Femur (tissue), 1 donor: Measurements from ENCODE around the gene RIPOR3.

Experiments used
- DNase-seq: peaks from one replicate; pipeline ENCODE4 v3.0.0-alpha.2; 2017

RIPOR3 gene, protein sequence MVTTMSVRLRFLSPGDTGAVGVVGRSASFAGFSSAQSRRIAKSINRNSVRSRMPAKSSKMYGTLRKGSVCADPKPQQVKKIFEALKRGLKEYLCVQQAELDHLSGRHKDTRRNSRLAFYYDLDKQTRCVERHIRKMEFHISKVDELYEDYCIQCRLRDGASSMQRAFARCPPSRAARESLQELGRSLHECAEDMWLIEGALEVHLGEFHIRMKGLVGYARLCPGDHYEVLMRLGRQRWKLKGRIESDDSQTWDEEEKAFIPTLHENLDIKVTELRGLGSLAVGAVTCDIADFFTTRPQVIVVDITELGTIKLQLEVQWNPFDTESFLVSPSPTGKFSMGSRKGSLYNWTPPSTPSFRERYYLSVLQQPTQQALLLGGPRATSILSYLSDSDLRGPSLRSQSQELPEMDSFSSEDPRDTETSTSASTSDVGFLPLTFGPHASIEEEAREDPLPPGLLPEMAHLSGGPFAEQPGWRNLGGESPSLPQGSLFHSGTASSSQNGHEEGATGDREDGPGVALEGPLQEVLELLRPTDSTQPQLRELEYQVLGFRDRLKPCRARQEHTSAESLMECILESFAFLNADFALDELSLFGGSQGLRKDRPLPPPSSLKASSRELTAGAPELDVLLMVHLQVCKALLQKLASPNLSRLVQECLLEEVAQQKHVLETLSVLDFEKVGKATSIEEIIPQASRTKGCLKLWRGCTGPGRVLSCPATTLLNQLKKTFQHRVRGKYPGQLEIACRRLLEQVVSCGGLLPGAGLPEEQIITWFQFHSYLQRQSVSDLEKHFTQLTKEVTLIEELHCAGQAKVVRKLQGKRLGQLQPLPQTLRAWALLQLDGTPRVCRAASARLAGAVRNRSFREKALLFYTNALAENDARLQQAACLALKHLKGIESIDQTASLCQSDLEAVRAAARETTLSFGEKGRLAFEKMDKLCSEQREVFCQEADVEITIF

DNA sequence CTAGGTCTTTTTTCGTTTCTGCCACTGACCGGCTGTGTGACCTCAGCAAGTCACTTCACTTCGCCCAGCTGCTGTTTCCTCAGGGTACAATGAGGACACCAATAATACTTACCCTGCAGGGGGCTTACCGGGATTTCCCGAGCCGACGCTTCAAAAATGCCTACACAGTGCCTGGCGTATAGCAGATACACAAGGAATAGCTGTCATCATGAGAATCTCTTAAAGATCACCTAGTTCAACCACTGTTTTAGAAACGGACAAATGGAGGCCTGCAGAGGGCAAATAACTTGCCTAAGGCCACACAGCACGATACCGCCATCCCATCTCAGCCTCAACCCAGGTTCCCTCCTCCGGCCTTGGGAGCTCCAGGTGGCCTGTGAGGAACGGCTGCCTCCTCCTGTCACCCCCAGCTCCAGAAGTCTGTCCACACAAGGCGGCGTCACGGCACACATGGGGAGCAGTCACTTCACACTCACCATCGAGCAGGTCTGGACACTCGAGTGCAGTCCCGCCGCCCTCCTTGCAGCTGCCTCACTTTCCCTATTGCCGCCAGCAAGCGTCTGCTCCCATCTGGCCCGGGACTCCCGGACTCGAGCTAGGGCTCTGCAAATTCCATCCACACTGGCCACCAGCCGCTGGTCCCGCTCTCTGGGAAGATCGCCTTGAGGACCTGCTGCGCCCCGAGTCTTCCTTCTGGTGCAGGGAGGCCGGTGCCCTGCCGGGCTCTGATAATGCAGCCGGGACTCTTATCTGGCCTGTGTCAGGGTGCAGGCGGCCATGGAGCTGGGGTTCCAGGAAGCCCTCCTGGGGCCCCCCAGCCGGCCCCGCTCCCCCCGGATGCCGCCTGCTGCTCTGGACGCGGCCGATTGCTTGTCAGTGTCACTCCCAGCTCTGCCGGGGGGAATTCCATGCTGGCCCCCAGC lies at the start of gene RIPOR3:
TSS of gene RIPOR3 (minus strand) at position 893 of the 923 bp plus-strand sequence. CDS start at position 479, 414 bp downstream.
- DNase-seq, result no peak

DNA sequence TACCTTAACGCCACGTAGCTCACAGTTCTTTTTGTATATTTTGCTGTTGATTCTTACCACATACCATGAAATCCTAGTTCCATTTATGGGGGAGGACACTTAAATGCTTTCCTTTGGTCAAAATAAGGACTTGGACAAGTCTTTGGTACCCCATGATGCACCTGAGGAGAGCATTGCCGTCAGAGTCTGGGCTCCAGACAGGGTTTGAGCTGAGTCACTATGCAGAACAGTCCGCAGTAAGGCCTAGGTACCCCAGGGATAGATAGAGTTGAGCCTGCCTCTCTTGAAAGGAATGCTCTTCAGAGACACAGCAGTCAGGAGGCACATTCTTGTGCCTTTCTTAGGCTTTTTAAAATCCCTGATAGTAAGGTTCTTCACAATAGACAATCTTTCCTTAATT lies 46.0 kb upstream of the RIPOR3 start:
- no peak for DNase-seq

DNA sequence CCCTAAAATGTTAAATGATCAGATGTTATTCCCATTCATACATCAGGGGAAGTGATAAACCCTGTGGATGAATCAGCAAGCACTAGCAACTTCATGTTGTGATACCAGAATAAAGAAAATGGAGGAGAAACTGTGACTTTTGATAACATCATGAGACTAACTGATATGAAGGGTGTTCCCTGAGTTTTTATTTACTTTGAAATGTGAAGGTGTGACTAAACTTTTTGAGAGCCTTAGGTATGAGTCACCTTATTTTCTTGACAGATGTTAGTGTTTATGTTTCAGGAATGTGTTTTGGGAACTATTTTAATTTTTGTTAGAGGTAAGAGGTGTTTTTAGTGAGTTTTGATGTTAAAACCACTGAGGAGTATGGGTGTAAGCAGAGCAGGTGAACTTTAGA lies 44.5 kb upstream of the RIPOR3 start:
- no peak for DNase-seq

DNA sequence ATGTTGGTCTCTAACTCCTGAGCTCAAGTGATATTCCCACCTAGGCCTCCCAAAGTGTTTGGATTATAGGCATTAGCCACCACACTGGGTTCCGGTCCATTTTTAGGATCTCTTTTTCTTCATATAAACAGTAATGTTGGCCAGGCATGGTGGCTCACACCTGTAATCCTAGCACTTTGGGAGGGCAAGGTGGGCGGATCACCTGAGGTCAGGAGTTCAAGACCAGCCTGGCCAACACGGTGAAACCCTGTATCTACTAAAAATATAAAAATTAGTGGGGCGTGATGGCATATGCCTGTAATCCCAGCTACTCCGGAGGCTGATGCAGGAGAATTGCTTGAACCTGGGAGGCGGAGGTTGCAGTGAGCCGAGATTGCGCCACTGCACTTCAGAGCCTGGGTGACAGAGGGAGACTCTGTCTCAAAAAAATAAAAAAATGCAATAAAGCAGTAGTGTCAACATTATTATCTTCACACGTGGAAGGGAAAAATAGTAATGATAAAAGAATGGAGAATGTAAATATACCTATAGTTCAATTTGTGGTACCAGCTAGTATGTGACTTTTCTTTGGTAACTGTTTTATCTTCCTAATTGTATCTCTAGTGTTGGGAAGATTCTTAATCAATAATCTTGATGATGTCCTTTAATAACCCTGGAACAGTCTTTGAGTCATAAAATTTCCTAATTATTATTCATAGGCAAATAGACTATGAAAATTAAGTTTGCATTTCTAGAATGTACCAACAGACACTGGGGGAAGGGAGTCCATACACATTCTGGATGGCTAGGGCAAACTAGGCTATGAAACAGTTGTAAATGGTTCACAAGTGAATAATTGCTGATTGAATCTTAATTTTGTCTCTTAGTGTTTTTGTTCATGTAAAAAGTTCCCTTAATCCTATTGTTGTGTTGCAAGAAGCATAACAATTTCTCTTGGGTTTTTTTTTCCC lies 43.7 kb upstream of the RIPOR3 start:
- DNase-seq, result no peak

DNA sequence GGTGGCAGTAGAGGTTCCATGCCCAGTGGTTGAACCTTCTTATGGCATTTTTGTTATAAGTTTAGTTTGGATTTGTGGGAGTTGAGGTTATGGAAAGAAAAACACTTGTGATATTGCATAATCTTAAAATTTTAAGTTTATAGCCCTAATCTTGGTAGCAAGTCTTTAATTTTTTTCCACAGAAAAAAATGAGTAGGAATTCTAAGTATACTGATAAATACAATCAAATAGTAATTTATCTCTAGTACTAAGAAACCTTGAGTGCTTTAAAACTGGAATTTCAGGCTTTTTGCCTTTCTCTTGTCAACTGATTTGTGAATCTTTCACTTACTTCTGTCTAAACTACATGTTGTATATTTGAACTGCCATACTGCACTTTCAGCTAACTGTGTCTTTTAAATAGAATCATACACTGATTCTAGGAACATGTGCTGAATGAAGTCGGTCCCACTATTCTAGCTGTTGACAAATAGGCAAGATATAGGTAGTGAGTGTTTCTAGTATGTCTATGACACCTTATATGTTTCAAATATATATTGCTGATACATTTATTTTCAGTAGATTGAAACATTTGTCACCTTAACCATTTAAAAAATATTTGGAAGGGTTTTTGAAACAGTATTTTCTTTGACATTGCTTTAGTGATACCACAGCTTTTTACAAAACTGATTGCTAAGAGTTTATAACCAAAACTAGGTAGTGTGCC lies 42.5 kb upstream of the RIPOR3 start:
- DNase-seq, result no peak

DNA sequence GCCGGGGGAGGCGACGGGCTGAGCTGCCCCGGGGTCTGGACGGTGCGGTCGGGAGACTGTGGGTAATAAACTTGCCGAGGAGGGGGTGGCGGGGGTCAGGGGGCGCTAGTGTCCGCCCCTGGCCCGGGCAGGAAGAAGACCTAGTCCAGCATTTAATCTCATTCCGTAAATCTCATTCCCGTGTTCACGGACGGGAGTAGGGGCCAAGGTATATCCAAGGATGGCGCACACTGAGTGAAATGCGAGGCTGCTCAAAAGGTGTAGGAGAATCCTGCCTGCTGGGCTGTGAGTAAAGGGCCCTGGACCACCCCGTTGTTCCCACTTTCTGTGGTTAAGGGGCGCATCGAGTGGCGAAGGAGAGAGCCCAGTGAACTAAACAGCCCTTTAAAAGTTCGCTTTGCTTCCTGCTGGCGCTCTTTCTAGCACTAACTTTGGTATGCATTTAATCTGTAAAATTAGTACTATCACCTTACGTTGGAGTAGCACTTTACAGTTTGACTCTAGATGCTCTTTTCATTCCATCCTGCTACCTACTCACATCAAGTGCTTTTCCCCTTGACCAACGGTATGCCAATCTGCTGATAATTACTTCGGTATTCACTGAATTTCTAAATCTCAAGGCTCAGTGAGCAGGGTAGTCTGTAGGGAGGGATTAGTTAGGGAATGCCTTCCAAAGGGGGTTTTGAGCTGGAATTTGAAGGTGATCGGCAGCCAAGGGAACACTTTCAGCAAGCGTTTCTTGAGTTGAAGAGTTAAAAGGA lies 40.8 kb upstream of the RIPOR3 start:
- no peak for DNase-seq

DNA sequence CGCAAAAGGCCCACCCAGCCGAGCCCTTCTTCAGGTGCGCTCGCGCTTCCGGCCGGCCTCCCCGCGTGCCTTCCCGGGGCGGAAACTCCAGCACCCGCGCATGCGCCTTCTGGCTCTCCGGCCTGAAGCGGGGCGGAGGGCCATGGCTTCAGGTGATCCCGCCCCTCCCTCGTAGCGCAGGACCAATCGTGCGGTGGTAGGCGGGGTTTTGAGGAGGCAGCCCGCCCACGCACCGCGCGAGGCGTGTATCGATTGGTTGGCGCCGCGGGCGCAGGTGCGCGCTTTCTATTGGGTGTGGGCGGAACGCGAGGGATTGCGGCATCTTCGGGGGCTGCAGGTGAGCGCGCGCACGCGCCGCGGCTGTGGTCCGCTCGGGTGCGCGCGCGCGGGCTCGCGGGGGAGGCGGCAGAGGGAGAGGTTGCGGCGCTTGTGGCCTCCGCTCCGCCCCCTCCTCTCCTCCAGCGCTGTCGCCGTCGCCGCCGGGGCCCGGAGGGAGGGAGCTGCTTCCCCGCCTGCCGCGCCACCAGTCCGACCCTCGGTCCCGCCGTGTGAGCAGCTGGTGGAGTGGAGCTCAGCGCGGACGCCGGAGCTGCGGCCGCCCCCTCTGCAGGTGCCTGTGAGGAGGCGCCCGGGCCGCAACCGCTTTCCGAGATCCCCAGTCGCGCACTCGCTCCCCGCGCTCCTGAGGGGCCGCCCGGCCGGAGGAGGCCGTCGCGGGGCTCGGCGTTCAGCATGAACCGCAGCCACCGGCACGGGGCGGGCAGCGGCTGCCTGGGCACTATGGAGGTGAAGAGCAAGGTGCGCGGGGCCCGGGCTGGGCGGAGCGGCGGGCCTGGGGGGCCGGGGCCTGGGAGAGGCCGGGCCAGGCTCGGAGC lies 40.0 kb upstream of the RIPOR3 start, which contains the start of gene PARD6B:
TSS of gene PARD6B (plus strand) at position 526 of the 875 bp plus-strand sequence. CDS start at position 733, 207 bp downstream.
- DNase-seq, result peak; percentile 96

DNA sequence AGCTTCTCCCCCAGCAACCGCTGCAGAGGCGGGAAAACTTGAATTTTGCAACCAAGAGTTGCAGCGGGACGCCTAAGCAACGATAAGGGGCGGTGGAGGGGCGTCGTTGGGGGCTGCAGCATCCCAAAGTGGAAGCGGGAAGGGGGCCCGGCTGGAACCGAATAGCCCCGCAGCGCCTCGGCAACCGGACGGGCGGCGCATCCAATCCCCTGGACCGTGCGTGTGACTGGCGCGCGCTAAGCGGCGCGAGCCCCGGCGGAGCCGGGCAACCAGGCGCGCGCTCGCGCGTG lies 39.4 kb upstream of the RIPOR3 start:
- no peak for DNase-seq

DNA sequence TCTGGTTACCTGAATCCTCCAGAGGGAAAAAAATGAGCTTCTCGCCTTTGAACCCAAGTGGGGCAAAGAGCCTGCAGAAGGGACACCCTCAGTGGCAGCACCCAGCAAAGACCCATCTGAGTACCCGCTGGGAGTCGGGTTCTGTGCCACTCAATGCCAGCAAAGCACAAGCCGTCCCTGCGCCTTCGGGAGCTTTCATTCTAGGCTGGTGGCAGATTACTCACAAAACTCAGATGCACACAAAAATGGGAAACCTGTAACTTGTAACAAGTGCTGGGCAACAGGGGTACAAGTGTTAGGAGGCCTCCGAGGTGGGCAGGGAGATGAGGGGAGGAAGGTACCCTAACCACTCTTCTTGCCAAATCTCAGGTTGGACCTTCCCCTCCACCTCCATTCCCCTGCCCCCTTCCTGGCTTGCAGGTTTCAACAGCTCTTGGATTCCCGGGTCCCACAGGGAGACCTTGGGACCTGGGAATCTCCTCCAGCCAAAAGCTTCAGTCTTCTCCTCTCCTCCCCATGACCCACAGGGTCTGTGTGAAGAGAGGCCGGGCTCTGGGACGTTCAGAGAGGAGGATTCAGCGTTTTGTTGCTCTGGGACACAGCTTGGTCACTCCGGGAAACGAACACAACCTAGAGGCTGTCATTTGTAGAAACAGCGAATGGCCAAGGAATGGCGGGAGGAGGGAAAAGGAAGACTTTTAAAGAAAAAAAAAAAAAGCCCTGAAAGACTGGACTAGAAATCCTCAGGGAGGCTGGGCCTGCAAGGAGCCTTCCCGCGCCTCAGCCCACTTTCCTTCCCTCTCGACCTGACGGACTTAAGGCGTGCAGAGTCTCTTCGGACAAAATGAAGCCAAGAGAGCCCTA lies 38.8 kb upstream of the RIPOR3 start:
- peak; percentile 40 for DNase-seq

DNA sequence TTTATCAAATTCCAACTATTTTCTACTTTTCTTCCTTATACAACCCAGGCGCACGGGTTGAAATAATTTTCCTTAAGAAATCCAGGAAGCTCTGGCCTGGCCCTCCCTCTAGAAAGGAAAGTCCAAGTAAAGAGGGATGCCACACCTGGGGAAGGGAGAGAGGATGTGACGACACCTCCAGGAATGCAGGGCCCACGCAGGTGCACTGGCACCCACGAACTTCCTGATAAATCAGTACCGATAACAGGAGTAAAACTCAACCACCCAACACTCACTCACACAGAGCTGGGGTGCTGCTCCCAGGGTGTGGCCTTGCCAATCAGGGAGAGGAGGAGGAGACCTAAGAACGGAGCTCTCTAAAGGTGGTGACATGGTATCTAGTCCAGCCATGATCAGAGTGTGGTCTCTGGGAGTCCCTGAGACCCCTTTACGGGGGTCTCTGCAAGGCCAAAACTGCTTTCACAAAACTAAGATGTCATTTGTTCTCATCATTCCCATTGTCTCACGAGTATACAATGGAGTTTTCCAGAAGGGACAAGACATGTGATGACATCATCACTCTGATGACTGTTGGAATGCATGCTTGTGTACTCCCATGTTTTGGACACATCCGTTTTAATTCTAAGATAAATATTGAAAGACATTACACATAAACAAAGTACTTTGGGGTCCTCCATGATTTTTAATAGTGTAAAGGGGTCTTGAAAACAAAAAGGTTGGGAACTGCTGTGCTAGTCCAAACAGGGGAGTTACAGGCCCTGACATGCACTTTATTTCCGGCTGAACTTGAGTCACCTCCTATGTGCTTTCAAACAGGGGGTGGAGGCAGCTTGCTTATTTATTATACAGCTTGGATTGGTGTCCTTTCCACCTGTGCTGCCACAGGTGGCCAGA lies 37.9 kb upstream of the RIPOR3 start:
- DNase-seq, result no peak

DNA sequence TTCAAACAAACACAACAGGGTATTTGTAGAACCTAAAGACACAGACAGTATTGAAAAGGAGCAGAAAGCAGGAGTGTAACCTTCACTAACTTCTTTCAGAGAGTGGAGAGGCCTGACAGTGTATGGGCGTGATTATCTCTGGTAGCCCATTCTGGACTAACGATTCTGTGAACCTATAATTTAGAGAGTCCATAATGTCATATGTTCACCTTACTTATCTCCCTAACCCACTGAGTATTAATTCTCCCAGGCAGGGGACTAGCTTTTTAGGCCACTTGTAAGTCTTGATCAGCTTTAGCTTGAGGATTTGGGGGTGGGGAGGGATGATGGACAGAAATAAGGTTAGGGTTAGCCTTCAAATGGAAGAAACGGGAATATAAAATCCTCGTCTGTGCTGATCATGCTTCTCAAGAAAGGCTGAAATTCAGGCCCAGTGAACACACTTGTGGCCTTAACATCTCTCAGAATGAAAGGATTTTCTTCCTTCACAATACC lies 37.2 kb upstream of the RIPOR3 start:
- no peak for DNase-seq

DNA sequence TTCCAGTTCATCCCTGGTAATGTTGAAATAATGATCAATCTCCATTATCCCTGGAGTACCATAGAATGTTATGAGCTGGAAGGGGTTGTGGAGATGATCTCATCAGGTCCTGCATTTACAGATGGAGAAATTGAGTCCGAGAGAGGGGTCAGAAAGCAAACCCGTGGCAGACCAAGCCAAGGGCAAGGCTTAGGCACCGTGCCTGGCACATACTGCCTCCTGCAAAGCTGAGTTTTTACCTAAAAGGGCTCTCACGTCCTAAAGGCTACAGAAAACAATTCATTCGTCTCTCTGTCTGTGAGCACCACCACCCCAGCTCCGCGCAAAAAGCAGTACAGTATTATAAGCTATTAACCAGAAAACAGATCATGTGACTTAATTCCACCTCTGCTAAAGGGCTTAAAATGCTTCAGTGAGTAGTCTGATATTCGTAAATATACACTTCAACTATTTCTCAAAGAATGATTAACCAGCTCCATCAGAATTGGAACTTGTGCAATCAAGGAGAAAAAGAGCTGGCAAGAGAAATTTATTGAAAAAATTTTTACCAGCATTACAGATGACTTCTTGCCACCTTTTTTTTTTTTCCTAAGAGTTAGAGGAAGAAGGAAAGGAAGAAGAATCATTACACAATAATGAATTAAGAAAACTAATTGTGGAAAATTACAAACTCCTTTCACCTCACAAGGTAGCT lies 36.6 kb upstream of the RIPOR3 start:
- DNase-seq, result peak; percentile 43

DNA sequence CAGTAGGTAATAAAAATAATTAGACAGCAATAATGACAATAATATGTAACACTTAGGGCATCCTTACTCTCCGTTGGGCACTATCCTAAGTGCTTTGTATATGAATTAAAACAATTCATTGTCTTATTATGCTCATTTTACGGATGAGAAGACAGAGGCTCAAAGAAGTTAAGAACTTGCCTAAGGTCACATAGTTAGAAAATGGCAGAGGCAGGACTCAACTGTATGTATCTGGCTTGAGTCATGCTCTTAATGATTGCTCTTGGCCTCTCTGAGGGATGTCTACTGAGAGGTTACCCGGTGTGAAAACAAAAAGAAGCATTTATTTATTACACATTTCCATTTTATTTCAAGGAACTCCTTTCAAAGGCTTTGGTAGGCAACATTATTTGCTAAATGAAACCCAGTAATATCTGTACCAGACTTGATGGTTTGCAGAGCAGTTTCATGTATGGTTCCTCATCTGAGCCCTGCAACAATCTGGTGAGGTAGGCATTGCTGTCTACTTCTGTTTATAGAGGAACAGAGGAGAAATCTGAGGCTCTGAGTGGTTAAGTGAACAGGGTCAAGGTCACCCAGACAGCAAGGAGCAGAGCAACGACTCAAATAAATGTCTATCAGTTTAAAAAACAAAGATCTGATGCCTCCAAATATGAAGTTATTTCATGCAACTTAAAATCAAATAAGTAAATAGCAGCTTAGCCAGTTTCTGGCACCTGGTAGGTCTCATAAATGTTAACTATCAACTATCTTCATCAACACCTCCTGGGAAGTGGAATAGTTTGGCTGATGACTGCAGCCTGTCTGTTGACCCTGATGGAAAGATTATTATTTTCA lies 35.8 kb upstream of the RIPOR3 start:
- DNase-seq, result no peak

DNA sequence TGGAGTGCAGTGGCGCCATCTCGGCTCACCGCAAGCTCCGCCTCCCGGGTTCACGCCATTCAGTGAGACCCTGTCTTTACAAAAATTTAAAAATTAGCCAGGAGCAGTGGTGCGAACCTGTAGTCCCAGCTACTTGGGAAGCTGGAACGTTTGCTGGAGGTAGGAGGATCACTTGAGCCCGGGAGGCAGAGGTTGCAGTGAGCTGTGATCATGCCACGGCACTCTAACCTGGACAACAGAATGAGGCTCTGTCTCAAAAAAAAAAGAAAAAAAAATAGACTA lies 34.3 kb upstream of the RIPOR3 start:
- no peak for DNase-seq
